IMR-90 (cell line): Measurements from ENCODE around the gene EBLN2. TPM values are rescaled to one million over a fixed set of nuclear protein-coding genes. Genes with fewer than 3 reads are reported as not detected.
A peak's percentile ranks its signal among the peaks of the same experiment; 100 is the strongest.

Experiments
- ATAC-seq: fragments of 200-7000 bp; cut with Tn5 transposase; 2 replicates; pipeline ENCODE4 v1.9.1; 2020; ENCODE audit warnings: low read depth, mild to moderate bottlenecking, moderate library complexity
- BruUV-seq: library from RNA; stranded (reverse); fragments of 400-500 nt; replicated peaks from 2 replicates; lab custom pipeline; 2021; lab: Mats Ljungman, UMichigan
- CTCF ChIA-PET: fragments of 300-600 bp; formaldehyde crosslinking; extraction: SDS; loops from one replicate; lab custom pipeline; 2021; ENCODE audit warnings: antibody characterized with exemption; lab: Yijun Ruan, JAX
- POLR2A ChIA-PET: fragments of 300-600 bp; sonication (Branson Sonifier 250); formaldehyde crosslinking; loops from one replicate; lab custom pipeline; 2022; ENCODE audit warnings: antibody characterized with exemption; ENCODE audit not compliant: unreplicated experiment; lab: Charles Lee
- DNase-seq: peaks from one replicate; pipeline ENCODE4 v3.0.0; 2013
- H2AFZ ChIP-seq: replicated peaks from 2 replicates; pipeline ENCODE3; 2013; ENCODE audit warnings: low read length, mild to moderate bottlenecking; ENCODE audit not compliant: poor library complexity
- H2AK5ac ChIP-seq: 2 replicates; pipeline ENCODE4 v1.6.1; 2013; ENCODE audit warnings: low read depth, low read length, inconsistent platforms
- H2AK9ac ChIP-seq: replicated peaks from 2 replicates; pipeline ENCODE3; 2013; ENCODE audit warnings: mild to moderate bottlenecking, low read depth, low read length, moderate library complexity; ENCODE audit not compliant: poor library complexity
- H2BK120ac ChIP-seq: 2 replicates; pipeline ENCODE4 v1.6.1; 2013; ENCODE audit warnings: low read depth, low read length, inconsistent platforms
- H2BK15ac ChIP-seq: 3 replicates; pipeline ENCODE4 v1.6.1; 2013; ENCODE audit warnings: low read depth, low read length, inconsistent platforms
- H2BK20ac ChIP-seq: 2 replicates; pipeline ENCODE4 v1.6.1; 2013; ENCODE audit warnings: low read depth, mild to moderate bottlenecking, inconsistent platforms, low read length, moderate library complexity
- H2BK5ac ChIP-seq: 2 replicates; pipeline ENCODE4 v1.6.1; 2013; ENCODE audit warnings: mild to moderate bottlenecking, low read depth, low read length, inconsistent platforms; ENCODE audit not compliant: poor library complexity, severe bottlenecking
- H3K14ac ChIP-seq: replicated peaks from 2 replicates; pipeline ENCODE4 v1.6.1; 2013; ENCODE audit warnings: low read depth, low read length, inconsistent platforms
- H3K18ac ChIP-seq: 2 replicates; pipeline ENCODE4 v1.6.1; 2013; ENCODE audit warnings: low read depth, low read length, control low read depth
- H3K23ac ChIP-seq: 2 replicates; pipeline ENCODE4 v1.6.1; 2013; ENCODE audit warnings: low read depth, low read length, inconsistent platforms
- H3K27ac ChIP-seq: 2 replicates; pipeline ENCODE4 v1.5.1; 2013; ENCODE audit warnings: mild to moderate bottlenecking, control low read depth, low read length; ENCODE audit not compliant: insufficient read depth
- H3K27me3 ChIP-seq: 2 replicates; pipeline ENCODE4 v1.6.1; 2013; ENCODE audit warnings: low read length; ENCODE audit not compliant: control insufficient read depth, insufficient read depth
- H3K36me3 ChIP-seq: 2 replicates; pipeline ENCODE4 v1.6.1; 2013; ENCODE audit warnings: low read length, mixed read lengths; ENCODE audit not compliant: control insufficient read depth, insufficient read depth
- H3K4ac ChIP-seq: 2 replicates; pipeline ENCODE4 v1.6.1; 2013; ENCODE audit warnings: low read depth, low read length, inconsistent platforms
- H3K4me1 ChIP-seq: 2 replicates; pipeline ENCODE4 v1.6.1; 2013; ENCODE audit warnings: low read length, mixed read lengths; ENCODE audit not compliant: control insufficient read depth, insufficient read depth
- H3K4me2 ChIP-seq: 2 replicates; pipeline ENCODE4 v1.6.1; 2013; ENCODE audit warnings: low read depth, mild to moderate bottlenecking, control low read depth, low read length, moderate library complexity
- H3K4me3 ChIP-seq: 2 replicates; pipeline ENCODE4 v1.5.1; 2013; ENCODE audit warnings: low read depth, mild to moderate bottlenecking, control low read depth, low read length, moderate library complexity; ENCODE audit not compliant: insufficient read depth
- H3K56ac ChIP-seq: 2 replicates; pipeline ENCODE4 v1.6.1; 2013; ENCODE audit warnings: low read length, inconsistent platforms; ENCODE audit not compliant: insufficient read depth; ENCODE audit errors: extremely low read depth
- H3K79me1 ChIP-seq, 2 experiments: 2 replicates each; pipeline ENCODE4 v1.6.1; 2013; ENCODE audit warnings: low read length in 2 of 2, inconsistent platforms in 1 of 2, low read depth in 1 of 2
- H3K9ac ChIP-seq: 2 replicates; pipeline ENCODE4 v1.6.1; 2013; ENCODE audit warnings: low read depth, low read length, control low read depth
- H3K9me1 ChIP-seq: 2 replicates; pipeline ENCODE4 v1.6.1; 2013; ENCODE audit warnings: low read length, inconsistent platforms; ENCODE audit not compliant: insufficient read depth
- H3K9me3 ChIP-seq: 2 replicates; pipeline ENCODE4 v1.6.1; 2013; ENCODE audit warnings: low read length; ENCODE audit not compliant: control insufficient read depth, insufficient read depth
- H4K20me1 ChIP-seq: 2 replicates; pipeline ENCODE4 v1.6.1; 2013; ENCODE audit warnings: low read length, inconsistent platforms; ENCODE audit not compliant: insufficient read depth
- H4K5ac ChIP-seq: 2 replicates; pipeline ENCODE4 v1.6.1; 2013; ENCODE audit warnings: mild to moderate bottlenecking, low read depth, low read length, control low read depth
- H4K8ac ChIP-seq, 2 experiments: 2 replicates each; pipeline ENCODE4 v1.6.1; 2013; ENCODE audit warnings: low read depth in 2 of 2, low read length in 2 of 2, control low read depth in 1 of 2, inconsistent platforms in 1 of 2
- H4K91ac ChIP-seq: 2 replicates; pipeline ENCODE4 v1.6.1; 2013; ENCODE audit warnings: low read depth, low read length, inconsistent platforms; ENCODE audit not compliant: insufficient read depth
- CEBPB ChIP-seq: IDR thresholded peaks from 2 replicates; pipeline ENCODE4 v1.6.1; 2012; ENCODE audit warnings: low read depth, low read length, improper control_type of control experiment
- CHD1 ChIP-seq: IDR thresholded peaks from 2 replicates; pipeline ENCODE4 v1.6.1; 2012; ENCODE audit warnings: low read depth, low read length, improper control_type of control experiment
- FOS ChIP-seq: fragments of 150-350 bp; IDR thresholded peaks from 2 replicates; pipeline ENCODE4 v1.6.1; 2016; ENCODE audit warnings: low read depth, low read length
- MAFK ChIP-seq: IDR thresholded peaks from 2 replicates; pipeline ENCODE4 v1.6.1; 2012; ENCODE audit warnings: low read depth, low read length, improper control_type of control experiment
- MAZ ChIP-seq: IDR thresholded peaks from 2 replicates; pipeline ENCODE4 v1.6.1; 2012; ENCODE audit warnings: low read depth, mild to moderate bottlenecking, low read length, improper control_type of control experiment, moderate library complexity, borderline replicate concordance
- MXI1 ChIP-seq: IDR thresholded peaks from 2 replicates; pipeline ENCODE4 v1.6.1; 2012; ENCODE audit warnings: low read depth, mild to moderate bottlenecking, low read length, moderate library complexity, borderline replicate concordance
- POLR2A ChIP-seq: IDR thresholded peaks from 2 replicates; pipeline ENCODE4 v1.6.1; 2012; ENCODE audit warnings: mild to moderate bottlenecking, low read depth, low read length
- RCOR1 ChIP-seq: IDR thresholded peaks from 2 replicates; pipeline ENCODE4 v1.6.1; 2012; ENCODE audit warnings: mild to moderate bottlenecking, low read length, improper control_type of control experiment; ENCODE audit not compliant: insufficient replicate concordance
- SMC3 ChIP-seq: fragments of 150-350 bp; IDR thresholded peaks from 2 replicates; pipeline ENCODE4 v1.6.1; 2016; ENCODE audit warnings: low read depth, mild to moderate bottlenecking, antibody characterized with exemption, low read length, moderate library complexity
- USF2 ChIP-seq: fragments of 150-350 bp; IDR thresholded peaks from 2 replicates; pipeline ENCODE4 v1.6.1; 2017; ENCODE audit warnings: mild to moderate bottlenecking, antibody characterized with exemption, low read length, low read depth
- WGBS, 2 experiments: methylation state at CpG; one replicate each; pipeline versions ENCODE4 v1.1.5 to v1.1.7; 2013; ENCODE audit warnings: missing lambda C conversion rate in 2 of 2; ENCODE audit not compliant: insufficient read length in 1 of 2; ENCODE audit errors: extremely low coverage in 2 of 2; 5-methylcytosine and 5-hydroxymethylcytosine counted together
- dilution Hi-C: fragments of 300-500 bp; cut with HindIII; formaldehyde crosslinking; loops from one replicate; pipeline ENCODE4 v1.14.3; 2018; ENCODE audit warnings: low sequenced_read_pairs; ENCODE audit not compliant: unreplicated experiment
- in situ Hi-C: fragments of 300-500 bp; cut with MboI; formaldehyde crosslinking; loops from 3 replicates; pipeline ENCODE4 v1.14.3; 2019; ENCODE audit warnings: low sequenced_read_pairs, inconsistent platforms, mixed read lengths
- intact Hi-C: fragments of 100-400 bp; cut with micrococcal nuclease; formaldehyde crosslinking; loops from 2 replicates; pipeline ENCODE4 v1.10.0; 2022
- polyA plus RNA-seq, 3 experiments: library from polyadenylated mRNA; depleted of rRNA; stranded (reverse); fragments of >200 nt; gene quantifications; 2 replicates each; pipeline ENCODE4 v1.2.3, GENCODE V29; 2012; ENCODE audit warnings: low replicate concordance in 1 of 3
- total RNA-seq: library from RNA; depleted of rRNA; stranded (reverse); fragments of >200 nt; gene quantifications from 2 replicates; pipeline ENCODE4 v1.2.3, GENCODE V29; 2012

The EBLN2 gene
- total and polyA plus RNA-seq, 2 of the 4 experiments (the other 2 are of a cell fraction): 2.5 to 7.7 TPM

GRCh38 chr3:73041537-73041936 is 19.9 kb upstream of the EBLN2 start:
- Histone ChIP-seq H3K27me3 (no peaks in the 10 kb centered on the region), H3K4me3 (no peak overlapping the region), H2BK5ac (no peak overlapping the region), H4K5ac (no peak overlapping the region), H3K18ac (no peak overlapping the region), H3K79me1 (peaks cover 5 to 63% of the 10 kb centered on the region in 2 experiments; a peak in 3 of 4 replicates), H2BK20ac (no peak overlapping the region), H2BK120ac (no peak overlapping the region), H4K20me1 (peaks cover 95% of the 10 kb centered on the region), H2AK5ac (no peak overlapping the region), H2BK15ac (no peak overlapping the region), H3K9ac (no peak overlapping the region), H3K4ac (no peak overlapping the region), H3K23ac (0 out of 2 replicates have a peak overlapping the region, but pooled peaks have one; percentile 31), H2AFZ (no peak overlapping the region), H3K9me3 (no peaks in the 10 kb centered on the region), H3K27ac (no peak overlapping the region), H3K4me1 (peaks cover 7% of the 10 kb centered on the region), H4K8ac (no peak overlapping the region), H2AK9ac (no peak overlapping the region), H3K56ac (no peak overlapping the region), H3K4me2 (no peak overlapping the region), H3K9me1 (peaks cover 11% of the 10 kb centered on the region), H3K36me3 (no peaks in the 10 kb centered on the region), H3K14ac (no peak overlapping the region), H4K91ac (no peak overlapping the region)
- CTCF ChIA-PET: no interaction called here
- TF ChIP-seq CHD1: no peak
- no peak for TF ChIP-seq MAFK
- no peak for TF ChIP-seq RCOR1
- no peak for TF ChIP-seq USF2
- TF ChIP-seq MXI1: no peak
- TF ChIP-seq SMC3: no peak
- no peak for TF ChIP-seq FOS
- TF ChIP-seq POLR2A: no peak
- TF ChIP-seq CEBPB: no peak
- no peak for TF ChIP-seq MAZ
- no CpG with 5 or more reads among the region's 3 CpGs for WGBS, 2 experiments
- in situ Hi-C loops (no loop called here), intact Hi-C loops (no loop called here), dilution Hi-C loops (no loop called here)
- BruUV-seq: no TSS peak
- DNase-seq: no peak
- ATAC-seq: no peak
- POLR2A ChIA-PET: no interaction called here
